ENCODE data around the gene POLN.
"Not testable (repeated sequence)": the region's sequence is repeated elsewhere in the genome, so short reads cannot be mapped to it uniquely, and the experiment has no call there.

Gene POLN

GRCh38 chr4:2231082-2231481 lies 10.8 kb downstream of the POLN start:
- ChIA-PET CTCF (interaction anchor here (1.5 kb wide), 1 partner anchor 11 kb away, joined by 7 read pairs; no protein-coding TSS in a partner anchor), POLR2A (interaction anchor here (0.6 kb wide), 1 partner anchor 142 kb away, joined by 3 read pairs; no protein-coding TSS in a partner anchor)
- H3K4me1 ChIP-seq (ENCODE audit: control extremely low read depth in 1 of 4, control insufficient read depth in 4 of 4, insufficient read depth in 4 of 4, low read length in 3 of 4), result no peaks in the 10 kb centered on the region
- no peak for DNase-seq
- H3K27me3 ChIP-seq (replicated peaks in 2 of 5; ENCODE audit: control insufficient read depth in 4 of 5, insufficient read depth in 5 of 5, low read length in 4 of 5), result no peaks in the 10 kb centered on the region
- WGBS (ENCODE audit: insufficient coverage), result 100% methylated on average over 3 of the region's 6 CpGs
- H3K27ac ChIP-seq (ENCODE audit: insufficient read depth in 1 of 2, low read depth in 1 of 2, low read length in 2 of 2, poor library complexity in 1 of 2, severe bottlenecking in 2 of 2), result no peak overlapping the region
- no peak overlapping the region for H3K4me3 ChIP-seq (ENCODE audit: control insufficient read depth in 1 of 7, extremely low read depth in 1 of 7, insufficient read depth in 4 of 7, low read depth in 2 of 7, low read length in 6 of 7)
- H3K36me3 ChIP-seq (ENCODE audit: control insufficient read depth in 4 of 4, insufficient read depth in 4 of 4, low read length in 3 of 4), result peaks cover 10 to 29% (median 15%) of the 10 kb centered on the region in 4 experiments
- no peaks in the 10 kb centered on the region for H3K9me3 ChIP-seq (ENCODE audit: control extremely low read depth in 1 of 5, control insufficient read depth in 4 of 5, insufficient read depth in 2 of 5, low read depth in 1 of 5, low read length in 4 of 5)

- Histone ChIP-seq H3K4me3 (ENCODE audit: control insufficient read depth in 1 of 7, extremely low read depth in 1 of 7, insufficient read depth in 4 of 7, low read depth in 2 of 7, low read length in 6 of 7) (no peak overlapping the region), H3K27me3 (replicated peaks in 2 of 5; ENCODE audit: control insufficient read depth in 4 of 5, insufficient read depth in 5 of 5, low read length in 4 of 5) (no peaks in the 10 kb centered on the region), H3K4me1 (ENCODE audit: control extremely low read depth in 1 of 4, control insufficient read depth in 4 of 4, insufficient read depth in 4 of 4, low read length in 3 of 4) (no peaks in the 10 kb centered on the region), H3K36me3 (ENCODE audit: control insufficient read depth in 4 of 4, insufficient read depth in 4 of 4, low read length in 3 of 4) (peaks cover 12 to 25% (median 14%) of the 10 kb centered on the region in 4 experiments), H3K9me3 (ENCODE audit: control extremely low read depth in 1 of 5, control insufficient read depth in 4 of 5, insufficient read depth in 2 of 5, low read depth in 1 of 5, low read length in 4 of 5) (no peaks in the 10 kb centered on the region), H3K27ac (ENCODE audit: insufficient read depth in 1 of 2, low read depth in 1 of 2, low read length in 2 of 2, poor library complexity in 1 of 2, severe bottlenecking in 2 of 2) (no peak overlapping the region)
- no peak for DNase-seq
- 82% methylated on average over 2 of the region's 2 CpGs for WGBS (ENCODE audit: insufficient coverage)
- CTCF ChIA-PET, result interaction anchor here (0.8 to 1.9 kb wide), 2 partner anchors 10 to 128 kb away, joined by 3 to 7 read pairs; no protein-coding TSS in a partner anchor
- POLR2A ChIA-PET, result no interaction called here
These were observed 15.7 kb downstream of the POLN start for GRCh38 chr4:2226261-2226660.

DNA sequence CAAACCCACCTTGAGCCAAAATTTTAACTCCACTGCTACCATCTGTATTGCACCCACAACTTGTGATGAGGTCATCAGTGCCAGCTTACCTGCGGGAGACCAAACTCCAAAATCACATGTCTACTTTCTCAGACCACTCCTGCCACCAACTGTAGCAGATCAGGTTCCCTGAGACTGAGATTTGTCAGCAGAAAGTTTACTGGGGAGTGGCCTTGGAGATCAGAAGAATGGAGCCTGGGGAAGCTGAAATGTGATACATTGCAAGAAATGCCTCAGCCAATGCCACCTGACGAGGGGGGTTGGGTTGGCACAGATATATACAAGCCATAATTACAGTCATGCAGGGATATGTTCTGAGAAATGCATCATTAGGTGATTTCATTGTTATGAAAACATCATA lies 19.1 kb downstream of the POLN start:
- no peaks in the 10 kb centered on the region for H3K27me3 ChIP-seq (replicated peaks in 2 of 5; ENCODE audit: control insufficient read depth in 4 of 5, insufficient read depth in 5 of 5, low read length in 4 of 5)
- no peak overlapping the region for H3K27ac ChIP-seq (ENCODE audit: insufficient read depth in 1 of 2, low read depth in 1 of 2, low read length in 2 of 2, poor library complexity in 1 of 2, severe bottlenecking in 2 of 2)
- ChIA-PET POLR2A (no interaction called here), CTCF (interaction anchor here (1.0 kb wide), 1 partner anchor 138 kb away, joined by 3 read pairs; no protein-coding TSS in a partner anchor)
- no peak overlapping the region for H3K4me3 ChIP-seq (ENCODE audit: control insufficient read depth in 1 of 7, extremely low read depth in 1 of 7, insufficient read depth in 4 of 7, low read depth in 2 of 7, low read length in 6 of 7)
- no peak for DNase-seq
- H3K36me3 ChIP-seq (ENCODE audit: control insufficient read depth in 4 of 4, insufficient read depth in 4 of 4, low read length in 3 of 4), result peaks cover 12 to 17% (median 14%) of the 10 kb centered on the region in 4 experiments
- WGBS (ENCODE audit: insufficient coverage), result 100% methylated on average over 1 of the region's 2 CpGs
- H3K9me3 ChIP-seq (ENCODE audit: control extremely low read depth in 1 of 5, control insufficient read depth in 4 of 5, insufficient read depth in 2 of 5, low read depth in 1 of 5, low read length in 4 of 5), result no peaks in the 10 kb centered on the region
- H3K4me1 ChIP-seq (ENCODE audit: control extremely low read depth in 1 of 4, control insufficient read depth in 4 of 4, insufficient read depth in 4 of 4, low read length in 3 of 4), result peaks cover 0 to 3% (median under 1%) of the 10 kb centered on the region in 4 experiments

DNA sequence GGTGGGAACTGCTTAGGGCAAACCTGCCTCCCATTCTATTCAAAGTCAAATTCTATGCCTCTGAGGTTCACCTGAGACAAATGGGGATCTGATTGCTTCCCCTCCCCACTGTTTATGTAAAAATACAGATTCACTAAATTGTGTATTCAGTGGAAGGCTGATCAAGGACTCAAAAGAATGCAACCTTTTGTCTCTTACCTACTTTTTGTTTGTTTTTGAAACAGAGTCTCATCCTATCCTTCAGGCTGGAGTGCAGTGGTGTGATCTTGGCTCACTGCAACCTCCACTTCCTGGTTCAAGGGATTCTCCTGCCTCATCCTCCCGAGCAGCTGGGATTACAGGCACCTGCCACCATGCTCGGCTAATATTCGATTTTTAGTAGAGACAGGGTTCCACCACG lies 20.5 kb downstream of the POLN start:
- H3K27ac ChIP-seq (ENCODE audit: insufficient read depth in 1 of 2, low read depth in 1 of 2, low read length in 2 of 2, poor library complexity in 1 of 2, severe bottlenecking in 2 of 2); H3K4me3 ChIP-seq (ENCODE audit: control insufficient read depth in 1 of 7, extremely low read depth in 1 of 7, insufficient read depth in 4 of 7, low read depth in 2 of 7, low read length in 6 of 7); H3K27me3 ChIP-seq (replicated peaks in 2 of 5; ENCODE audit: control insufficient read depth in 4 of 5, insufficient read depth in 5 of 5, low read length in 4 of 5); DNase-seq; POLR2A ChIA-PET; H3K4me1 ChIP-seq (ENCODE audit: control extremely low read depth in 1 of 4, control insufficient read depth in 4 of 4, insufficient read depth in 4 of 4, low read length in 3 of 4); H3K9me3 ChIP-seq (ENCODE audit: control extremely low read depth in 1 of 5, control insufficient read depth in 4 of 5, insufficient read depth in 2 of 5, low read depth in 1 of 5, low read length in 4 of 5): not testable (repeated sequence)
- CTCF ChIA-PET, result interaction anchor here (1.2 to 2.6 kb wide), 4 partner anchors 11 to 240 kb away, joined by 3 to 16 read pairs (median 8); no protein-coding TSS in a partner anchor
- WGBS (ENCODE audit: insufficient coverage), result 100% methylated on average over 1 of the region's 4 CpGs
- H3K36me3 ChIP-seq (ENCODE audit: control insufficient read depth in 4 of 4, insufficient read depth in 4 of 4, low read length in 3 of 4), result peaks cover 8 to 14% (median 9%) of the 10 kb centered on the region in 4 experiments

- POLR2A ChIA-PET, result interaction anchor here (0.6 to 1.5 kb wide), 2 partner anchors 18 to 51 kb away, joined by 4 read pairs; no protein-coding TSS in a partner anchor
- 14% methylated on average over 10 of the region's 10 CpGs for WGBS (ENCODE audit: insufficient coverage)
These were observed 21.8 kb downstream of the POLN start for GRCh38 chr4:2220016-2220630.

GRCh38 chr4:2219233-2219760 lies 22.6 kb downstream of the POLN start:
- H3K9me3 ChIP-seq (ENCODE audit: control extremely low read depth in 1 of 5, control insufficient read depth in 4 of 5, insufficient read depth in 2 of 5, low read depth in 1 of 5, low read length in 4 of 5), result no peaks in the 10 kb centered on the region
- ChIA-PET CTCF (interaction anchor here (1.0 to 2.6 kb wide), 22 partner anchors 10 to 249 kb away, joined by 3 to 16 read pairs (median 4); partner anchors contain the start of gene RNF4), POLR2A (interaction anchor here (0.6 to 1.5 kb wide), 2 partner anchors 19 to 52 kb away, joined by 4 read pairs; no protein-coding TSS in a partner anchor)
- no peak for DNase-seq
- H3K4me1 ChIP-seq (ENCODE audit: control extremely low read depth in 1 of 4, control insufficient read depth in 4 of 4, insufficient read depth in 4 of 4, low read length in 3 of 4), result peaks cover 0 to 3% (median under 1%) of the 10 kb centered on the region in 4 experiments
- H3K36me3 ChIP-seq (ENCODE audit: control insufficient read depth in 4 of 4, insufficient read depth in 4 of 4, low read length in 3 of 4), result peaks cover 6 to 14% (median 8%) of the 10 kb centered on the region in 4 experiments
- H3K27ac ChIP-seq (ENCODE audit: insufficient read depth in 1 of 2, low read depth in 1 of 2, low read length in 2 of 2, poor library complexity in 1 of 2, severe bottlenecking in 2 of 2), result no peak overlapping the region
- 96% methylated on average over 6 of the region's 6 CpGs for WGBS (ENCODE audit: insufficient coverage)
- no peaks in the 10 kb centered on the region for H3K27me3 ChIP-seq (replicated peaks in 2 of 5; ENCODE audit: control insufficient read depth in 4 of 5, insufficient read depth in 5 of 5, low read length in 4 of 5)
- no peak overlapping the region for H3K4me3 ChIP-seq (ENCODE audit: control insufficient read depth in 1 of 7, extremely low read depth in 1 of 7, insufficient read depth in 4 of 7, low read depth in 2 of 7, low read length in 6 of 7)

More at GRCh38 chr4:2220016-2220630, 21.8 kb downstream of the POLN start:
- H3K9me3 ChIP-seq (ENCODE audit: control extremely low read depth in 1 of 5, control insufficient read depth in 4 of 5, insufficient read depth in 2 of 5, low read depth in 1 of 5, low read length in 4 of 5), result no peaks in the 10 kb centered on the region
- no peak overlapping the region for H3K27ac ChIP-seq (ENCODE audit: insufficient read depth in 1 of 2, low read depth in 1 of 2, low read length in 2 of 2, poor library complexity in 1 of 2, severe bottlenecking in 2 of 2)
- CTCF ChIA-PET, result interaction anchor here (0.6 to 2.6 kb wide), 29 partner anchors 9 to 248 kb away, joined by 3 to 16 read pairs (median 4); partner anchors contain the start of gene RNF4
- H3K27me3 ChIP-seq (replicated peaks in 2 of 5; ENCODE audit: control insufficient read depth in 4 of 5, insufficient read depth in 5 of 5, low read length in 4 of 5), result no peaks in the 10 kb centered on the region
- H3K36me3 ChIP-seq (ENCODE audit: control insufficient read depth in 4 of 4, insufficient read depth in 4 of 4, low read length in 3 of 4), result peaks cover 6 to 14% (median 8%) of the 10 kb centered on the region in 4 experiments
- peaks cover 0 to 3% (median under 1%) of the 10 kb centered on the region in 4 experiments for H3K4me1 ChIP-seq (ENCODE audit: control extremely low read depth in 1 of 4, control insufficient read depth in 4 of 4, insufficient read depth in 4 of 4, low read length in 3 of 4)
- peak; percentile 60 to 81 (median 72) for DNase-seq
- H3K4me3 ChIP-seq (ENCODE audit: control insufficient read depth in 1 of 7, extremely low read depth in 1 of 7, insufficient read depth in 4 of 7, low read depth in 2 of 7, low read length in 6 of 7), result no peak overlapping the region

- Histone ChIP-seq H3K4me3 (ENCODE audit: control insufficient read depth in 1 of 7, extremely low read depth in 1 of 7, insufficient read depth in 4 of 7, low read depth in 2 of 7, low read length in 6 of 7) (no peak overlapping the region), H3K4me1 (ENCODE audit: control extremely low read depth in 1 of 4, control insufficient read depth in 4 of 4, insufficient read depth in 4 of 4, low read length in 3 of 4) (peaks cover 0 to 3% (median under 1%) of the 10 kb centered on the region in 4 experiments), H3K9me3 (ENCODE audit: control extremely low read depth in 1 of 5, control insufficient read depth in 4 of 5, insufficient read depth in 2 of 5, low read depth in 1 of 5, low read length in 4 of 5) (no peaks in the 10 kb centered on the region), H3K36me3 (ENCODE audit: control insufficient read depth in 4 of 4, insufficient read depth in 4 of 4, low read length in 3 of 4) (peaks cover 5 to 12% (median 8%) of the 10 kb centered on the region in 4 experiments), H3K27ac (ENCODE audit: insufficient read depth in 1 of 2, low read depth in 1 of 2, low read length in 2 of 2, poor library complexity in 1 of 2, severe bottlenecking in 2 of 2) (no peak overlapping the region), H3K27me3 (replicated peaks in 2 of 5; ENCODE audit: control insufficient read depth in 4 of 5, insufficient read depth in 5 of 5, low read length in 4 of 5) (no peaks in the 10 kb centered on the region)
- WGBS (ENCODE audit: insufficient coverage), result no CpG with 5 or more reads among the region's 1 CpG
- ChIA-PET CTCF (interaction anchor here (0.7 to 2.4 kb wide), 4 partner anchors 10 to 144 kb away, joined by 3 to 8 read pairs (median 5); no protein-coding TSS in a partner anchor), POLR2A (no interaction called here)
- DNase-seq, result no peak
These were observed 23.5 kb downstream of the POLN start for GRCh38 chr4:2218436-2218835.

All from common myeloid progenitor, CD34-positive (primary cell).